Fibroblast of lung (primary cell): Measurements from ENCODE around the gene DPYD.

Experiments
- CTCF ChIP-seq, 2 donors: IDR thresholded peaks in 1 of 2; conservative IDR thresholded peaks in 1 of 2; 1 replicate in 1 of 2; 2 replicates in 1 of 2; pipeline ENCODE4 v1.5.1; 2011 to 2012; ENCODE audit warnings: low read length in 2 of 2, control low read depth in 1 of 2, inconsistent platforms in 1 of 2, low read depth in 1 of 2, mild to moderate bottlenecking in 1 of 2
- EZH2 ChIP-seq: IDR thresholded peaks from 2 replicates; pipeline ENCODE4 v1.5.1; 2012; ENCODE audit warnings: low read length, control low read depth, mild to moderate bottlenecking; ENCODE audit errors: missing control alignments

- TF ChIP-seq CTCF (conservative IDR thresholded peaks at IDR 0.05 in 1 of 2, IDR thresholded peaks at IDR 0.05 in 1 of 2; ENCODE audit: low read depth in 1 of 2, low read length in 2 of 2) = no peak
- TF ChIP-seq EZH2 = no peak
Measured at GRCh38 chr1:97913506-97914139, 7.2 kb downstream of the DPYD start.
